SK-N-MC (cell line): ENCODE measurements around the gene SCRT2.

ENCODE experiments used
- DNase-seq: peaks from one replicate; pipeline ENCODE4 v3.0.0-alpha.2; 2011; ENCODE audit warnings: low read depth, low spot score
- H3K27ac ChIP-seq: fragments of 200-600 bp; sonication (generic); 2 replicates; pipeline ENCODE4 v1.5.1; 2016; ENCODE audit warnings: mixed run types
- H3K36me3 ChIP-seq: fragments of 200-600 bp; sonication (generic); 2 replicates; pipeline ENCODE4 v1.6.1; 2017; ENCODE audit warnings: antibody characterized with exemption, low read length, mixed read lengths; ENCODE audit not compliant: insufficient read depth
- H3K4me3 ChIP-seq: fragments of 200-600 bp; sonication (generic); 2 replicates; pipeline ENCODE4 v1.5.1; 2016
- H3K9ac ChIP-seq: fragments of 200-600 bp; sonication (generic); 2 replicates; pipeline ENCODE4 v1.8.0; 2017; ENCODE audit warnings: mixed run types, mixed read lengths; ENCODE audit not compliant: insufficient read length
- H3K9me3 ChIP-seq: fragments of 200-600 bp; sonication (generic); 2 replicates; pipeline ENCODE4 v1.6.1; 2017; ENCODE audit warnings: low read depth, mild to moderate bottlenecking, antibody characterized with exemption, low read length, moderate library complexity, mixed read lengths
- EZH2 ChIP-seq: fragments of 200-600 bp; sonication (generic); IDR thresholded peaks from one replicate; pipeline ENCODE4 v1.6.1; 2017; ENCODE audit warnings: antibody characterized with exemption
- FOXP2 ChIP-seq: optimal IDR thresholded peaks from 2 replicates; pipeline ENCODE3; 2011; ENCODE audit warnings: mild to moderate bottlenecking, moderate library complexity; ENCODE audit not compliant: insufficient read depth; ENCODE audit errors: extremely low read length, control extremely low read depth
- POLR2AphosphoS5 ChIP-seq: IDR thresholded peaks from 2 replicates; pipeline ENCODE4 v1.6.1; 2012; ENCODE audit warnings: mild to moderate bottlenecking, low read depth, low read length, borderline replicate concordance

Gene SCRT2

DNA sequence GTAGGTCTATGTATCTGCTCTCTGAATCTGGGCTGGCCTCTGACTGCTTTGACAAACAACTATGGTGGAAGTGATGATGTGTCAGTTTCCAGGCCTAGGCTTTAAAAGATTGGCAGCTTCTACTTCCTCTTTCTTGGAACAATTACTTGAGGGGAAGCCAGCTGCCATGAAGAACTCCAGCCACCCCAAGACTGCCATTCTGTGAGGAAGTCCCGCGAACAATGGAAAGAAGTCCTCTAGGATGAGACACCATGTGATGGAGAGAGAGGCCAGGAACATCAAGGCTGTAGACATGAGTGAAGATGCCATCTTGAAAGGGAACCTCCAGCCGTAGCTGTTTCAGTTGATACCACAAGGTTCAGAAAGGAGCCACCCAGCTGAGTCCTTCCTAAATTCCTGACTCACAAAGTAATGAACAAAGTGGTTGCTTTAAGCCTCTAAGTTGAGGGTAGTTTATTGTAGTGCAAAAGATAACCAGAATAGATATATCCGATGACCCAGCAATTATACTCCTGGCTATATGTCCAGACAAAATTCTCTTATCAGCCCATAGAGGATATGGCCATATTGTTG, 50.2 kb downstream of the SCRT2 start:
- H3K9me3 ChIP-seq: no peaks in the 10 kb centered on the region
- H3K36me3 ChIP-seq: no peaks in the 10 kb centered on the region
- no peak overlapping the region for H3K27ac ChIP-seq
- H3K9ac ChIP-seq: no peak overlapping the region
- no peak overlapping the region for H3K4me3 ChIP-seq
- DNase-seq: no peak
- TF ChIP-seq FOXP2 (no peak), POLR2AphosphoS5 (no peak)

DNA sequence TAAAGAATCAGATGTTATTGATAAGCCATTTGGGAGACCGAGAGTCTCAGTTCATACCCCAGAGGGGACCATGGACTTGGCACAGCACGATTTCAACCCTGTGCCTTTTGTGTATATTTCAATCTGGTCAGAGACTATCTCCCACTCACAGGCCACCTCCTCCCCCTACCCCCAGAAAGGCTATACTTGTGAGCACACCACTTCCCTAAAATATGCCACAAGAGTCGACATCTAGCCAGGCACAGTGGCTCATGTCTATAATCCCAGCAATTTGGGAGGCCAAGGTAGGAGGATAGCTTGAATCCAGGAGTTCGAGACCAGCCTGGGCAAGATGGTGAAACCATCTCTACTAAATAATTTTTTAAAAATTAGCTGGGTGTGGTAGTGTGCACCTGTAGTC, 51.9 kb downstream of the SCRT2 start:
- Histone ChIP-seq H3K36me3 (no peaks in the 10 kb centered on the region), H3K27ac (no peak overlapping the region), H3K9ac (no peak overlapping the region), H3K4me3 (no peak overlapping the region), H3K9me3 (no peaks in the 10 kb centered on the region)
- TF ChIP-seq EZH2 (no peak), FOXP2 (no peak), POLR2AphosphoS5 (no peak)
- no peak for DNase-seq

DNA sequence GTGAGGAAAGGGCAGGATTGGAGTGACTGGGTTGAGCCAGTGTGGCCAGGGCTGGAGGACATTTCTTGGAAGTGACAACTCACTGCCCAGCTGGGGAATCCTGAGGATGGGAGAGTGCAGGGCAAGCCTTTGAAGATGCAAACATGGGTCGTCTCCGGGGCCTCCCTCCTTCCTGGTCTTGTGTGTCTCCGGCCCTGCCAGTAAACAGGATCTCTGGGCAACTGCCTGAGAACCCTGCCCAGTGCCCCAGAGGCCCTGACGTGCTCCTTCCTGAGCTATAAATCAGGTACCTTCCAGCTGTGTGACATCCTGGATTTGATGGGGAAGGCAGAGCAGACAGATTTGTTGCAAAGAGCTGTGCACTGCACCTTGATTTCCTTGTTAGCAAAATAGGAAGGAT, 52.6 kb downstream of the SCRT2 start:
- TF ChIP-seq POLR2AphosphoS5 (no peak), EZH2 (no peak), FOXP2 (no peak)
- Histone ChIP-seq H3K4me3 (no peak overlapping the region), H3K9me3 (no peaks in the 10 kb centered on the region), H3K9ac (no peak overlapping the region), H3K27ac (no peak overlapping the region), H3K36me3 (no peaks in the 10 kb centered on the region)
- no peak for DNase-seq

DNA sequence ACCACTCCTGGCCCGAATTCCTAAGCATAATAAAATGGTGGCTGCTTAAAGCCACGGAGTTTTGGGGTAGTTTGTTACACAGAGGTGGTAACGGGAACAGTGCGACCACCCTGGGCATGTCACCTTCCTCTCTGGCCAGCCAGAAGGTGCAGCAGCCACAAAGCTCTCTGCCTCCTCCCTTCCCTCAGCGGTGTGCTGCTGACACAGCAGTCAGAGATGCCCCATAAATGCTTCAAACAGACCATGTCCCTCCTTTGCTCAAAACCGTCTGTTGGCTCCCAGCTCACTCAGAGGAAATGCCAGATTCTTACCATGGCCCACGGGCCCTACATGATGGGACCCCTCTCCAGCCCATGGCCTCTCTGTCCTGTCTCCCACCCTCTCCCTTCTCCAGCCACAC, 53.4 kb downstream of the SCRT2 start:
- no peak for DNase-seq
- Histone ChIP-seq H3K4me3 (no peak overlapping the region), H3K36me3 (no peaks in the 10 kb centered on the region), H3K9ac (no peak overlapping the region), H3K27ac (no peak overlapping the region), H3K9me3 (no peaks in the 10 kb centered on the region)
- TF ChIP-seq POLR2AphosphoS5: no peak
- no peak for TF ChIP-seq EZH2

DNA sequence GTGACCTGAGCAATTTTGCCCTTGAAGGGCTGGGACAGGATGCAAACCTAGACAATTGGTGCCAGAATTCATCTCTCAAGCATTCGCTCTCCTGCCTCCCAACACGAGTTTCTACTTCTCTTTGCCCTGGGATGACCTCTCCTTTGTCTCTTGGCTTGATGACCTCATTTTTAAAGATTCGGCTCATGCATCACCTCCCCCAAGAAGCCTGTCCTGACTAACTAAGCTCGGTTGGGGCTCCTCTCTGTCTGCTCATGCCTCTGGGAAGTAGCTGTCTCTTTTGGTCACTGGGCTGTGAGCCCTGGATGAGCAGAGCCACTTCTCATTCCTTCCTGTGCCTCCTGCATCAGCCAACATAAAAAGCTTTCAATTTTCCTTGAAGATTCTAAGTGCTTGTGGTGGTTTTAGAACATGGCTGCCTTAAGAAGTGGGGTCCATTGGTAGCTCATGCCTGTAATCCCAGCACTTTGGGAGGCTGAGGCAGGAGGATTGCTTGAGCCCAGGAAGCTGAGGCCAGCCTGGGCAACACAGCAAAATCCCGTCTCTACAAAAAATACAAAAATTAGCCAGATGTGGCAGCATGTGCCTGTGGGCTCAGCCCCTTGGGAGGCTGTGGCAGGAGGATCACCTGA, 54.4 kb downstream of the SCRT2 start:
- Histone ChIP-seq H3K27ac (no peak overlapping the region), H3K9me3 (no peaks in the 10 kb centered on the region), H3K36me3 (no peaks in the 10 kb centered on the region), H3K4me3 (no peak overlapping the region), H3K9ac (no peak overlapping the region)
- DNase-seq: no peak
- TF ChIP-seq FOXP2 (no peak), POLR2AphosphoS5 (no peak), EZH2 (no peak)

DNA sequence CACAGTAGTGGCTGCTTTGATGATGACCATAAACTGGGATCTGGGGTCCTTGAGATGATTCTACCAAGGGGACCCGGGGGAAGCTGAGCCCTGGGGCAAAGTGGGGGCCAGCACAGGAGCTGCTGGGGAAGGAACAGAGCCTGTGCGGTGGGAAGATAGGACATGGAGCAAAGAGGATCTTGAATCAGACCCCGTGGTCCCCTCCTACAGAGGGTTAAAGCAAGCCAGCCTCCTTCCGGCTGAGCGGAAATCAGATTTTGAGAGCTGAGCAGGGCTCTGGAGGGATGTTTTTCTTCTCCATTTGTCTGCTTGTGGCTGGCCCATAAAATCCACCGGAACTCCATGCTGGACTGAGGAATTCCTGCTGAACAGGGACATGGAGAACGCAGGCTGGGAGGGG, 55.4 kb downstream of the SCRT2 start:
- TF ChIP-seq FOXP2 (no peak), POLR2AphosphoS5 (no peak), EZH2 (no peak)
- no peak overlapping the region for H3K9ac ChIP-seq

DNA sequence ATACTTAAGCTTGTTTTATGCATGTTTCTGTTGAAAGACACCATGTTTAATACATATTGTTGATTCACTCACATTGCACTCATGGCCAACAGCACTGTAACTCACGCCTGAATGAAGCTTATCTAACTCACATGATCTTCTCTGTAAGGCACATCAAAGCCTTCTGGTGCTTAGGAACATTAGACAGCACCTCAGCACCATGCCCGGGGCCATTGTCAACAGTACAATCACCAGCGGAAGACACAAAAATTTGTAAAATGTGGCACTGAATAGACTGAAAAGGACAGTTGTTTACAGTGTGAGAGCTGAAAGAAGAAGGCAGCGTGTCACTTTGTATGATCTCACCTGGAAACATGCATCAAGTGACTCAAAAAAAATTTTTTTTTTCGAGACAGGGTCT, 56.6 kb downstream of the SCRT2 start:
- H3K9me3 ChIP-seq: no peaks in the 10 kb centered on the region
- DNase-seq: no peak
- TF ChIP-seq EZH2 (no peak), FOXP2 (no peak), POLR2AphosphoS5 (no peak)
- H3K27ac ChIP-seq: no peak overlapping the region
- no peaks in the 10 kb centered on the region for H3K36me3 ChIP-seq
- H3K4me3 ChIP-seq: no peak overlapping the region
- no peak overlapping the region for H3K9ac ChIP-seq

More for the DNA sequence above, 55.4 kb downstream of the SCRT2 start:
- Histone ChIP-seq H3K36me3 (no peaks in the 10 kb centered on the region), H3K4me3 (no peak overlapping the region), H3K9me3 (no peaks in the 10 kb centered on the region), H3K27ac (no peak overlapping the region)
- DNase-seq: no peak

DNA sequence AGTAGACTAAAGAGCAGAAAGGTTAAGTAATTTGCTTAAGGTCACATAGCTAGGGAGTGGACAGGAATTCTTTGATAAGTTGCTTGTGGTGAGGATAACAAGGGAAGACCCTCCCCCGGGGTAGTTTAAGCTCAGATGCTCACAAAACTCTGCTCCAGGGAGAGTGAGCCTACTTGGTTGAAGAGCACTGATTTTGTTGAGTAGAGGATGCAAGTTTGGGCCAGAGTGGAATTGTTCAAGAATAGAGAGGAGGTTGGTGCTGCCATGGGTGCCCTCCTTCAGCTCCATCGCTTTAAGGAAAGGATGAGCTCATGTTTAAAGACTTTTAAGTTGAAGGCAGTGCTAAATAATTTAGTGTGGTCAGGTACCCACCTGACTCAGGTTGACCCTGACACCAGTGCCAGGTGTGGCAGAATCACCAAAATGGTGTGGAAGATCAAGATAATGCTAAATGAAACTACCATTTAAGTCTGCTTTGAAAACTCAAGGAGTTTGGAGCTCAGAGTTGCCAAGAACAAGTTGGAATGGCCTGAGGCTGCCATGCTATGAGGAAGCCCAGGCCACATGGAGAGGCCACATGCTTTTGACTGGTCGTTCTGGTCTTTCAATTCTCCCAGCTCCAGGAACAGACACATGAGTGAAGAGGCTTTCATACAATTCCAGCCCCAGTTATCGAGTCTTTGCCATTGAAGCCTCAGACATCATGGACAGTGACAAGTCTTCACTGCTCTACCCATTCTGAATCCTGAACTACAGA, 57.5 kb downstream of the SCRT2 start:
- H3K9ac ChIP-seq: no peak overlapping the region
- no peaks in the 10 kb centered on the region for H3K36me3 ChIP-seq
- H3K4me3 ChIP-seq: no peak overlapping the region
- no peak overlapping the region for H3K27ac ChIP-seq
- H3K9me3 ChIP-seq: no peaks in the 10 kb centered on the region
- no peak for TF ChIP-seq EZH2
- no peak for TF ChIP-seq POLR2AphosphoS5
- no peak for TF ChIP-seq FOXP2
- DNase-seq: no peak

DNA sequence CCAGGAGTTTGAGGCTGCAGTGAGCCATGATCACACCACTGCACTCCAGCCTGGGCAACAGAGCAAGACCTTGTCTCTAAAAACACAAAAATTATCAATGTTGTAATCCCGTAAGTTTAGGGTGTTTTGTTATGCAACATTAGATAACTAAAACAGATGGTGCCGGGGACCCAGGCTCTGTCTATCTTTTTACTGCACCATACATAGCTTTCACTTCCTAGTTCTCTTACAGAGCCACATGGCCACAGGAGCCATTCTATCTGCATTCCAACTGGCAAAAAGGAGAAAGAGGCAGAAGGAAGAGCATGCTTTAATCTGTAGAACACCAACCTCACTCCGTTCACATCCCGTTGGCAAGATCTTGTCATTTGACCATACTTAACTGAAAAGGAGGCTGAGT, 60.1 kb downstream of the SCRT2 start:
- H3K27ac ChIP-seq: no peak overlapping the region
- no peak for TF ChIP-seq POLR2AphosphoS5
- no peak for TF ChIP-seq FOXP2
- no peak for TF ChIP-seq EZH2
- DNase-seq: no peak
- H3K36me3 ChIP-seq: no peaks in the 10 kb centered on the region
- H3K4me3 ChIP-seq: no peak overlapping the region
- H3K9ac ChIP-seq: no peak overlapping the region
- H3K9me3 ChIP-seq: no peaks in the 10 kb centered on the region
